Measurements from ENCODE around the gene MFN2. TPM values are rescaled to one million over a fixed set of nuclear protein-coding genes. Genes with fewer than 3 reads are reported as not detected.

MFN2 gene
- total RNA-seq, 1 experiment from 2014 or later: 104 TPM

DNA sequence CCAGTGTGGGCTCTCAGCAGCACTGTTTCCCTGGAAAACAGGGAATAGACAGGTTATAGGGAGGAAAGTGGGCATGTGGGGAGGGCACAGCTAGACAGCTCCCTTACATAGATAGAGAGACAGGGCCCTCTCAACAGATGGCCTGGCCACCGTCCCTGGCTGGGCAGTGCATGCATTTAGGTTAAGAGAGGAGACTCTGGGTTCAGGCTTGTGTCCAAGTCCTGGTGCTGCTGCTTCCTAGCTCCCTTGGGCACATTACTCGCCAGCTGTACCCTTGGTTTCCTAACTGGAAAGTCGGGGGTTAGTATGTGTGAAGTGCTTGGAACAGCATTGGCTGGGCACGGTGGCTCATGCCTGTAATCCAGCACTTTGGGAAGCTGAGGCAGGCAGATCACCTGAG, 36.6 kb upstream of the MFN2 start:
- intact Hi-C loops (cut with micrococcal nuclease; ENCODE audit: unreplicated experiment) (no loop called here), in situ Hi-C loops (cut with HindIII; ENCODE audit: low pct_unique_long_range_greater_than_20kb, low sequenced_read_pairs) (no loop called here)
- TF ChIP-seq TCF7L2 (IDR thresholded peaks at IDR 0.05; ENCODE audit: low read depth, low read length) (no peak), POLR2AphosphoS5 (IDR thresholded peaks at IDR 0.05; ENCODE audit: low read depth, low read length) (no peak), SIN3A (IDR thresholded peaks at IDR 0.05; ENCODE audit: borderline replicate concordance, insufficient read depth, low read depth, low read length) (no peak)
- TF ChIP-seq, protein P1, sequence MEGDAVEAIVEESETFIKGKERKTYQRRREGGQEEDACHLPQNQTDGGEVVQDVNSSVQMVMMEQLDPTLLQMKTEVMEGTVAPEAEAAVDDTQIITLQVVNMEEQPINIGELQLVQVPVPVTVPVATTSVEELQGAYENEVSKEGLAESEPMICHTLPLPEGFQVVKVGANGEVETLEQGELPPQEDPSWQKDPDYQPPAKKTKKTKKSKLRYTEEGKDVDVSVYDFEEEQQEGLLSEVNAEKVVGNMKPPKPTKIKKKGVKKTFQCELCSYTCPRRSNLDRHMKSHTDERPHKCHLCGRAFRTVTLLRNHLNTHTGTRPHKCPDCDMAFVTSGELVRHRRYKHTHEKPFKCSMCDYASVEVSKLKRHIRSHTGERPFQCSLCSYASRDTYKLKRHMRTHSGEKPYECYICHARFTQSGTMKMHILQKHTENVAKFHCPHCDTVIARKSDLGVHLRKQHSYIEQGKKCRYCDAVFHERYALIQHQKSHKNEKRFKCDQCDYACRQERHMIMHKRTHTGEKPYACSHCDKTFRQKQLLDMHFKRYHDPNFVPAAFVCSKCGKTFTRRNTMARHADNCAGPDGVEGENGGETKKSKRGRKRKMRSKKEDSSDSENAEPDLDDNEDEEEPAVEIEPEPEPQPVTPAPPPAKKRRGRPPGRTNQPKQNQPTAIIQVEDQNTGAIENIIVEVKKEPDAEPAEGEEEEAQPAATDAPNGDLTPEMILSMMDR (IDR thresholded peaks at IDR 0.05): no peak
- TF ChIP-seq, protein P2, sequence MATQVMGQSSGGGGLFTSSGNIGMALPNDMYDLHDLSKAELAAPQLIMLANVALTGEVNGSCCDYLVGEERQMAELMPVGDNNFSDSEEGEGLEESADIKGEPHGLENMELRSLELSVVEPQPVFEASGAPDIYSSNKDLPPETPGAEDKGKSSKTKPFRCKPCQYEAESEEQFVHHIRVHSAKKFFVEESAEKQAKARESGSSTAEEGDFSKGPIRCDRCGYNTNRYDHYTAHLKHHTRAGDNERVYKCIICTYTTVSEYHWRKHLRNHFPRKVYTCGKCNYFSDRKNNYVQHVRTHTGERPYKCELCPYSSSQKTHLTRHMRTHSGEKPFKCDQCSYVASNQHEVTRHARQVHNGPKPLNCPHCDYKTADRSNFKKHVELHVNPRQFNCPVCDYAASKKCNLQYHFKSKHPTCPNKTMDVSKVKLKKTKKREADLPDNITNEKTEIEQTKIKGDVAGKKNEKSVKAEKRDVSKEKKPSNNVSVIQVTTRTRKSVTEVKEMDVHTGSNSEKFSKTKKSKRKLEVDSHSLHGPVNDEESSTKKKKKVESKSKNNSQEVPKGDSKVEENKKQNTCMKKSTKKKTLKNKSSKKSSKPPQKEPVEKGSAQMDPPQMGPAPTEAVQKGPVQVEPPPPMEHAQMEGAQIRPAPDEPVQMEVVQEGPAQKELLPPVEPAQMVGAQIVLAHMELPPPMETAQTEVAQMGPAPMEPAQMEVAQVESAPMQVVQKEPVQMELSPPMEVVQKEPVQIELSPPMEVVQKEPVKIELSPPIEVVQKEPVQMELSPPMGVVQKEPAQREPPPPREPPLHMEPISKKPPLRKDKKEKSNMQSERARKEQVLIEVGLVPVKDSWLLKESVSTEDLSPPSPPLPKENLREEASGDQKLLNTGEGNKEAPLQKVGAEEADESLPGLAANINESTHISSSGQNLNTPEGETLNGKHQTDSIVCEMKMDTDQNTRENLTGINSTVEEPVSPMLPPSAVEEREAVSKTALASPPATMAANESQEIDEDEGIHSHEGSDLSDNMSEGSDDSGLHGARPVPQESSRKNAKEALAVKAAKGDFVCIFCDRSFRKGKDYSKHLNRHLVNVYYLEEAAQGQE (IDR thresholded peaks at IDR 0.05; ENCODE audit: insufficient read depth in 1 of 2, low read depth in 2 of 2, low read length in 1 of 2): no peak
- Histone ChIP-seq H3K27ac (ENCODE audit: low read length) (no peak overlapping the region), H3K27me3 (ENCODE audit: control insufficient read depth, insufficient read depth, low read length) (no peaks in the 10 kb centered on the region), H3K36me3 (ENCODE audit: control insufficient read depth, insufficient read depth, low read length) (no peaks in the 10 kb centered on the region), H3K9me3 (ENCODE audit: control insufficient read depth, insufficient read depth, low read depth, low read length) (no peaks in the 10 kb centered on the region; the same call in 1 of the 2 replicates), H3K4me3 (ENCODE audit: low read depth in 2 of 2, low read length in 2 of 2) (no peak overlapping the region), H3K4me1 (ENCODE audit: control insufficient read depth, insufficient read depth, low read length) (peaks cover 5% of the 10 kb centered on the region)
- no TSS peak for BruUV-seq (replicated peaks)
- ATAC-seq: no peak
- ChIA-PET POLR2A (interaction anchor here (1.6 kb wide), 1 partner anchor 34 kb away, joined by 3 read pairs; no protein-coding TSS in a partner anchor), CTCF (no interaction called here)
- DNase-seq (ENCODE audit: low read depth, low spot score): no peak

DNA sequence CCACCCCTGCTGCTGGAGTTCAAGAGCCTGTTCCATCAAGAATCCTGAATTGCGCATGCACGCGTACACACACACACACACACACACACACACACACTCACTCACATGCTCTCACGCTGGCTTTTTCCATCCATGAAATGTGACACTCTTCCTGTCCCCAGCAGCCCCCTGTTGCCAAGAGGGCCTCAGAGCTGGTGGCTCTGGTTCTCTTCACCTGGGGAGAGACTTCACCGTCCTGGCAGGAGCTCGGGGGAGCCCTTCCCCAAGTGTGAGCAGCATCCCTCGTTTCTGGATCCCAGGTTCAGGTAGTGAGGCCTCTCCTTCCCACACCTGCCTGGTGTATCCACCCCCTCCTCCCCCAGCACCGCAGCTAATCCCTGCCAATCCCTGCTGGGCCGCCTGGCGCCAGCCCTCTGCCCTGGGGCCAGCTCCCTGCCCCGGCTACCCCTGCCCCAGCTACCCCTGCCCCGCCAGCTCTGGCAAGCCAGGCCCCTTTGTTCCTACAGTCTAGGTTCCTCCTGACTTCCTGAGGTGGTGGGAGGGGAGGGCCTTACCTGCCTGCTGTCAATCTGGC, 35.8 kb upstream of the MFN2 start:
- no peak overlapping the region for H3K27ac ChIP-seq (ENCODE audit: low read length)

More for the DNA sequence above, 35.8 kb upstream of the MFN2 start:
- Histone ChIP-seq H3K4me3 (ENCODE audit: low read depth in 2 of 2, low read length in 2 of 2) (no peak overlapping the region), H3K36me3 (ENCODE audit: control insufficient read depth, insufficient read depth, low read length) (no peaks in the 10 kb centered on the region), H3K27me3 (ENCODE audit: control insufficient read depth, insufficient read depth, low read length) (no peaks in the 10 kb centered on the region), H3K4me1 (ENCODE audit: control insufficient read depth, insufficient read depth, low read length) (no peaks in the 10 kb centered on the region), H3K9me3 (ENCODE audit: control insufficient read depth, insufficient read depth, low read depth, low read length) (no peaks in the 10 kb centered on the region; the same call in 1 of the 2 replicates)
- in situ Hi-C loops (cut with HindIII; ENCODE audit: low pct_unique_long_range_greater_than_20kb, low sequenced_read_pairs) (no loop called here), intact Hi-C loops (cut with micrococcal nuclease; ENCODE audit: unreplicated experiment) (no loop called here)
- ChIA-PET CTCF (interaction anchor here (0.6 kb wide), 1 partner anchor 34 kb away, joined by 10 read pairs; no protein-coding TSS in a partner anchor), POLR2A (interaction anchor here (1.6 kb wide), 1 partner anchor 35 kb away, joined by 3 read pairs; no protein-coding TSS in a partner anchor)
- TF ChIP-seq SIN3A (IDR thresholded peaks at IDR 0.05; ENCODE audit: borderline replicate concordance, insufficient read depth, low read depth, low read length) (no peak), POLR2AphosphoS5 (IDR thresholded peaks at IDR 0.05; ENCODE audit: low read depth, low read length) (no peak), TCF7L2 (IDR thresholded peaks at IDR 0.05; ENCODE audit: low read depth, low read length) (no peak)
- TF ChIP-seq, protein P2 (IDR thresholded peaks at IDR 0.05; ENCODE audit: insufficient read depth in 1 of 2, low read depth in 2 of 2, low read length in 1 of 2): no peak
- TF ChIP-seq, protein P1 (IDR thresholded peaks at IDR 0.05): no peak
- ATAC-seq (no peak), DNase-seq (ENCODE audit: low read depth, low spot score) (no peak)
- BruUV-seq (replicated peaks): no TSS peak
